IPS DF 19.7 (cell line): ENCODE data around the gene EBF4.

ENCODE experiments used
- DNase-seq: peaks from one replicate; pipeline ENCODE4 v3.0.0-alpha.2; 2013; ENCODE audit warnings: low read depth, low spot score

The EBF4 gene

GRCh38 chr20:2700913-2701620, 8.5 kb downstream of the EBF4 start:
- DNase-seq, result no peak

GRCh38 chr20:2701671-2702081, 9.1 kb downstream of the EBF4 start:
- peak; percentile 64 for DNase-seq

GRCh38 chr20:2703716-2704475, 11.3 kb downstream of the EBF4 start:
- DNase-seq, result no peak

GRCh38 chr20:2705931-2706645, 13.5 kb downstream of the EBF4 start:
- no peak for DNase-seq

- no peak for DNase-seq
Measured at GRCh38 chr20:2706688-2707352, 14.2 kb downstream of the EBF4 start.

- no peak for DNase-seq
Measured at GRCh38 chr20:2707353-2708072, 14.9 kb downstream of the EBF4 start.

GRCh38 chr20:2708073-2708415, 15.5 kb downstream of the EBF4 start:
- DNase-seq, result no peak

- DNase-seq, result no peak
Measured at GRCh38 chr20:2708665-2709064, 16.1 kb downstream of the EBF4 start.

- no peak for DNase-seq
Measured at GRCh38 chr20:2709205-2709981, 16.8 kb downstream of the EBF4 start.

- DNase-seq, result no peak
Measured at GRCh38 chr20:2713285-2713684, 20.7 kb downstream of the EBF4 start.

GRCh38 chr20:2729251-2729713, 36.7 kb downstream of the EBF4 start:
- DNase-seq, result no peak

- no peak for DNase-seq
Measured at GRCh38 chr20:2729791-2730190, 37.2 kb downstream of the EBF4 start.

- no peak for DNase-seq
Measured at GRCh38 chr20:2734899-2735298, 42.3 kb downstream of the EBF4 start.

GRCh38 chr20:2736441-2736840, 43.9 kb downstream of the EBF4 start:
- DNase-seq, result no peak

- DNase-seq, result no peak
Measured at GRCh38 chr20:2738331-2739041, 45.9 kb downstream of the EBF4 start.

GRCh38 chr20:2739042-2739398, 46.4 kb downstream of the EBF4 start:
- no peak for DNase-seq

- DNase-seq, result no peak
Measured at GRCh38 chr20:2740702-2741101, 48.1 kb downstream of the EBF4 start.

GRCh38 chr20:2741463-2741862, 48.9 kb downstream of the EBF4 start:
- no peak for DNase-seq

GRCh38 chr20:2741881-2742280, 49.3 kb downstream of the EBF4 start:
- DNase-seq, result no peak

GRCh38 chr20:2742431-2742830, 49.9 kb downstream of the EBF4 start:
- no peak for DNase-seq
